HG03342 (cell line): Measurements from ENCODE around the gene CFLAR.
"Not testable (repeated sequence)": the region's sequence is repeated elsewhere in the genome, so short reads cannot be mapped to it uniquely, and the experiment has no call there.

ENCODE experiments used
- ATAC-seq: cut with Tn5 transposase; IDR thresholded peaks from one replicate; pipeline ENCODE4 v1.9.1; 2021; ENCODE audit warnings: mild to moderate bottlenecking, moderate library complexity; ENCODE audit not compliant: unreplicated experiment

Gene CFLAR

DNA sequence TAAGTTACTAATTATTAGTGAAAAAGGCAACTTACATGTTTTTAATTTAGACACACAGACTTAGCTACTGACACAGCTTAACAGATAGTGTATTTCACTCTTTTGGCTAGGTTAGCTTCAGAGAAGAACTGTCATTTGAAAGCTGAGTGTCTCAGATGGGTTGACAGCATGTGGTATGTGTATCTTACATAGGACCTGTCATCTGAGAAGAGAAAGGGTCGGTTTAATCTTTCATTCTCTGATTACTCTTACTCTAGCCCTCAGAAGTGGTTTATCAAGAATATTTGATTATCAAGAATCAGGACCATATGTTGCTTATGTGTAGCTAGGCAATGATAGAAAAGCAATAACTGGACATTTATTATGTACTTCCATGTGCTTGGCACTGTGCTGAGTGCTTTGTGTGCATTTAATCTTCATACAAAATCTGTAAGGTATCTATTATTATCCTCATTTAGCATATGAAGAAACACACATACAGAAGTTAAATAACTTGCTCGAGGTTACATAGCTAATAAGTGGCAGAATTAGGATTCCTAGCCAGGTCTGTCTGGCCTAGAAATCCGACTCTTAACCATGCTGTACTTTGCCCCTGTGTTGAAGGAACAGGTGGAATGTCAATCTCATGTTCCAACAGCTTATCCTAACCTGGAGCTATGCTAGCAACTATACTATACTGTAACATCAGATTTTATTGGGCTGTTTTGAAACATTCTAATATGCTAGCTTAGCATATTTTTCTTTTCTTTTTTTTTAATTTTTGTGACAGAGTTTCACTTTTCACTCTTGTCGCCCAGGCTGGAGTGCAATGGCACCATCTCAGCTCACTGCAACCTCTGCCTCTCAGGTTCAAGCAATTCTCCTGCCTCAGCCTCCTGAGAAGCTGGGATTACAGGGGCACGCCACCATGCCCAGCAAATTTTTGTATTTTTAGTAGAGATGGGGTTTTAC lies 28.4 kb downstream of the CFLAR start:
- no peak for ATAC-seq

DNA sequence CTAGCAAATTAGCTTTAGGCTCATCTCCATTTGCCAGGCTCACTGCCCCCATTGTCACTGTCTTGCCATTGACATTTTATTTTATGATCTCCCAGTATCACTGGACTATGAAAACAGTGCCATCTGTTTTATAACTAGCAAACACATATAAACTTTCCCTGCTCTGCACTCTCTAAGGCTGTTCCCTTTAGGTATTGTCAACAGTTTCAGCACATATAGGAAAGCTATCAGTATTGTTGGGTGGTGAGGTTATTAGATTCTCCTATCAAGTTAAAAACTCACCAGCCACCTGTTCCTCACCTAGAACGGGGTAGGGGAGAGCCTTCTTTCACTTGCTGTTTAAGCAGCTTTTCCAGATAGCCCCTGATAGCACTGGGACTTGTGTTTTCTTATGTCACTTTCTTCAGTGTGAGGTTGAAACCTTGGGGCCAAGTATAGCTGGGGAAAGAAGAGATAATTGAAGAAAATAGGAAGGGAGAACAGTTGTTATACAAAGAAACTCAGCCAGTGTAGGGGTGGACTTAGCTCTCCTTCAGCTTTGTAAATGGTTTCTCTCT lies 32.5 kb downstream of the CFLAR start:
- no peak for ATAC-seq

DNA sequence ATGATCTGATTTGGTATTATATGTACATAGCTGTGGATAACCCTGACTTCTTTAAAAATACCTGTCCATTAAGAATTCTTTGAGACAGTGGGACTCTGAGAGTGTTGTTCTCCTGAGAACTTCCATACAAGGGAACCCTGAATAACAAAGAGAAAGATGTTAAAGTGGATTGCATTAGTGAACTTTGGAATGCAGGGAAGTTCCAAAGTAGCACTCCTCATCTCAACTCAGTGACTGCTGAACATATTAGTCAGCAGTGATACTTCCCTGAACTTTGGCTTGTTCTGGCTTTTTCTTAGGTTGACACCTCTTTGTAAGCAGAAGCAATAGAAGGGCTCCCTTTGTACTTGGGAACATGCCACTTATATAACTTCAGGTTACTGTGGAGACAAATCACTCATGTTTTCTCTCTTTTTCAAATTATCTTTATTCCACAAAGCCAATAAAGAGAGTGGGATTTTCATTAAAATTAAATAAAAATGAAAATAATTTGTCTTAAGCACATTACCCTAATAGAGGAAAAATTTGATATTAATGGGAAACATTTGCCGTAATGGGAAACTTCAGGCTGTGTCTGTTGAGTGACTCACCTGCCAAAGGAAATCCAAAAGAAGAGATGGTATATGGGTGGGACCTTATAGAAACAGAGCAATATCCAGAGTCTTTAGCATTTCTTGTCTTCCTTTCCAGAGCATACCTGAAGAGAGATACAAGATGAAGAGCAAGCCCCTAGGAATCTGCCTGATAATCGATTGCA lies 33.3 kb downstream of the CFLAR start:
- ATAC-seq = no peak

DNA sequence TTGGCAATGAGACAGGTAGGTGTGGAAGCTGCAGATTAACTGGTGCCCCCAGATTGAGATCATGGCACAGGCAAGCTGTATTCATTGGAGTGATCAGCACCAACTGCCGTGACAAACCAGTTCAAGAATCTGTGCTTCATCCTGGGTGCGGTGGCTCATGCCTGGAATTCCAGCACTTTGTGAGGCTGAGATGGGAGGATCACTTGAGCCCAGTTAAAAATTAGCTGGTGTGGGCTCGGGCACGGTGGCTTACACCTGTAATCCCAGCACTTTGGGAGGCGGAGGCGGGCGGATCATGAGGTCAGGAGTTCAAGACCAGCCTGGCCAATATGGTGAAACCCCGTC lies 33.8 kb downstream of the CFLAR start:
- not testable (repeated sequence) for ATAC-seq

DNA sequence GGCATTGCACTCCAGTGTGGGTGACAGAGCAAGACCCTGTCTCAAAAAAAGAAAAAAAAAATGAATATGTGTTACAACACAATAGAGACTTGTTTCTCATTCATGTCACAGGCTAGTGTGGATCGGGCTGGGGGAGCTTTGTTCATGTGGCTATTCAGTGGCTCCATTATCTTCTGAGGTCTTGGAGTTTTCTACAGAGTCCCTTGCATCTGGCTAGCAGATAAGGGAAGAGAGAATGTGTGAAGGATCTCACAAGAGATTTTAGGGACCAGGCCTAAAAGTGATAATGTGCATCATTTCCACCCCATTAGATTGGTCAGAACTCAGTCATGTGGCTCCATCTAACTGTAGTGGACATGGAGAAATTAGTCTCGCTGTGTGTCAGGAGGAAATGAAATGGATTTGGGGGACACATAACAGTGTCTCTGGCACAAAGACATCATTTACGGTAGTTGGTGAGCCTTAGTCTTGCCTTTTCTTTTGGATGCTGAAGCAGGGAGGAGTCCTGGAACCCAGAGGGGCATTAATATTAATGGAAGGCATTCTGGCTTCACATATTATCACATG lies 34.6 kb downstream of the CFLAR start:
- ATAC-seq = no peak

DNA sequence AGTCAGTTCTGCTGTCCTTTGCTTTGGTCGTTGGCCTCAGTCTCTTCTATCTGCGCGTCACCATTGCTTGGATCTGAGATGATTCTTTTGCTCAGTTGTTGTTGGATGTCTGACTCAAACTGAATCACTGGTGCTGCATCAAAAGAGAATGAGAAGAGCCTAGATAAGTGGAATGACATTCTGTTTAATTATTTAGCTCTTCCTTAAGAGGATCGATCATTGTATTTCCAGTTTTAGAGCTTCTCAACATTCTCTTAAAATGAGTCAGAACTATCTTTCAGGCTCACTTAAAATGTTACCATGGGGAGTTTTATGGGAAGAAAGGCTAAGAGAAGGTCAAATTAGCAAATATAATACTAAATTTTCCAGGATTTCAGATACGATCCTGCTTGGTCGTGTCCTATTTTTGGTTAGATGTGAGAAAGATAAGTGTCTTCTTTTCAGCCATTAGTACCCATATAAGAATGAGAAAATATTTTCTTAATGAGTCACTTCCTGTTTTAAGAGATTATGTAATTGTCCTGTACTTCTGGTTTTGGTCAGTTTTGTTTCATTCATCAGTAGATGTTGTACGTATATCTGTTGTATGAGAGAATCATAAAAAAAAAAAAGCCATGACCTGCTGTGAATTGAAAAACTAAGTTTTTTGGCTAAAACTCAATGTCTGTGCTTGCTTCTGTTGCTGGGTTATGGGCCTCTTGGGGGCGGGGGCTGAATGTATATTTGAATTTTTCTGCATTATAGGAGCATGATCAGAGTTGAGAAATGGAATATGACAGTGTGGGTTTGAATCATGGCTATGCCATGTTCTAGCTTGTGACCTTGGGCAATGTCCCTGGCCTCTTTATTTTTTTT lies 35.4 kb downstream of the CFLAR start:
- peak; percentile 85 for ATAC-seq

DNA sequence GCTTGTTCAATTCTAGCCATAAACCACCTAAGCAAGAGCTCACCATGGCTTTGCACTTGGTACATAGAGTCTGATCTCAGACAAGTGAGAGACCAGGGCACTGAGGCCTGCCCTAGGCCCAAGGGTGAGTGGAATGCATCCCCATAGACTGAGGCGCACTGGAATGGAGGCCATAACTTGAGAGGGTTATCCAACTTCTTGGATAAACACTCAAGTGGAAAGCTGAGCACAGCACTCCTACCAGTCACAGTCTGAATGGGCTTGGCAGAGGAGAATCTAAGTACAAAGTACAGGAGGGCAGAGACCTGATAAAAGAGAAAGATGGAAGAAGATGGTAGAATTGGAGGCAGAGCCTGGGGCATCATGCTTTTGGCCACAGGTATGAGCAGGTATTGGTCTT lies 36.6 kb downstream of the CFLAR start:
- ATAC-seq = no peak

DNA sequence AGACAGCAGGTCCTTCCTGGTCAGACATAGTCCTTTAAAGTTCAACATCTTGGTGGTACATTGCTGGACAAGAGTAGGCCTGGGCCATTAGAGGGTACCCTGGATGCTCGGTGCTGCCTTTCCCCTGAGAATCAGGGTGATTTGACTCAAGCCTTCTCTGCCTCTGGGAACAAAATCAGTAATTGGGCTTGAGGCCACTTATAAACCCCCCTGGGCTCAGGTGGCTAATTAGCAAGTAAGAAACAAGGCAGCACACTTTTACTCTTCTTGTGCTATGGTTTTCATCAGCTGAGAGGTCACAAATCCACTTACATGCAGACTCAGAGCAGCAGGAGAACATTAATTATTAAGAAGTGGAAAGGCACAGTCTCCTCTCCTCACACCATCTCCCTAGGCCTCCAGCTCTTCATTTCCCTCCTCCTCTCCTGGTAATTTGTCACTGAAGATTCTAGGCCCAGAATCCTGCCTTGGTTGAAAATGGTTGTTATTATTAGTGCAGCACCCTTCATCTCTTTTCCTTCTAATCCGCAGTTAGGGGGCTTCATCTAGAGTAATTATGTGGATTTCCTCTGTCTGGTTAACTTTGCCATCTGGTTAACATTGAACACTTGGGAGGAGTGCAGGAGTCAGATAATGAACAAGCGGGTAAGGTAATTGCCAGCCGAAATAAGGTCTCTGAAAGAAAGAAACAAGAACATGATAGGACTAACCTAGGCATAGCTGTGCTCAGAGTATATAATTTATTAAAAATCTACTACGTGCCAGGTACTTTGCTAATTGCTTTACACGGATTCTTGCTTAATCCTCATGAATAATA lies 37.2 kb downstream of the CFLAR start:
- ATAC-seq = no peak

DNA sequence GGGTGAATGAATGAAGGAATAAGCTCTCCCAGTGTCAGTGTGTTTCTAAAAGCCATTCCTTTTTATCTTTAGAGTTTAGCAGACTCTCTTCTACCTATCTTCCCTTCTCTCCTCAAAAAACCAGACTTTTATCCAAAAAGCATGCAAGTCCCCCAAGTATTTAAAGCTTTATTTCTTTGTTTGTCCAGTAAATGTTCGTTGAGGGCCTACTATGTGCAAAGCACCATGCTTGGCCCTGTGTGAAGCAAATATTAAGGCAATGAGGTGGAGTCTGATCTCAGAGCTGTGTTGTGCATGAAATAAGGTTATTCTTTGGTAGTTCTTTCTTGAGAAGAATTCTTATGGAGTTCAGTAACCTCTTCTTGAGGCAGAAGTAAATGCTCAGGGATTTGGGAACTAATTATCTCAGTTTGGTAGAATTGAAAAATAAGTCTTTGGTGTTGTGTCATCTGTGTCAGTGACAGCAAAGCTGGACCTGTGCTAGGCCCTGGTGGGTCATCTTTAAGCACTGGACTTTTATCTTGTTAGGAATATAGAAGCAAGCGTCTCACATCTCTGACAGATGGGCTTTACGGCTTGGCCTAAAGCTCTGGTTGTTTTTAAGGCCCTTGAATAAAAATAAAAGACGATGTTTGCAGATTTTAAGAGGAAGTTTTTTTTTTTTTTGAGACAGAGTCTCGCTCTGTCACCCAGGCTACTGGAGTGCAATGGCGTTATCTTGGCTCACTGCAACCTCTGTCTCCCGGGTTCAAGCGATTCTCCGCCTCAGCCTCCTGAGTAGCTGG lies 38.8 kb downstream of the CFLAR start:
- ATAC-seq = no peak

DNA sequence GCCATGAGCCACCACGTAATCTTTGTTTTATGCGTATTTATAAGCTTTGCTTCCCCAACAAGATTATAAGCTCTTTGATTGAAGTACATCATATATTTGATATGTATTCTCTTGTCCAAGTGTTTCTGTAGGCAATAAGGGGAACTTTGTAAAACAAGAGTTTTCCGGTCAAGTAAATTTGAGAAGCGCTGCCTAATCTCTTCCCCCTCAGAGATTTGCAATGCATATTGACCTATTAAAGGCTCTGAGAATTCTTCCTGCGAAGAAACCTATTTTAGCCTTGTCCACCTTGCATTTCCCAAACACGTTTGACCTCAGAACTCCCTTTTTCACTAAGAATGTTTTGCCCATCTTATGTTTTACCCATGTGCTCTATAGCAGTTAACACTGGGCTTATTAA lies 40.1 kb downstream of the CFLAR start:
- ATAC-seq = no peak

DNA sequence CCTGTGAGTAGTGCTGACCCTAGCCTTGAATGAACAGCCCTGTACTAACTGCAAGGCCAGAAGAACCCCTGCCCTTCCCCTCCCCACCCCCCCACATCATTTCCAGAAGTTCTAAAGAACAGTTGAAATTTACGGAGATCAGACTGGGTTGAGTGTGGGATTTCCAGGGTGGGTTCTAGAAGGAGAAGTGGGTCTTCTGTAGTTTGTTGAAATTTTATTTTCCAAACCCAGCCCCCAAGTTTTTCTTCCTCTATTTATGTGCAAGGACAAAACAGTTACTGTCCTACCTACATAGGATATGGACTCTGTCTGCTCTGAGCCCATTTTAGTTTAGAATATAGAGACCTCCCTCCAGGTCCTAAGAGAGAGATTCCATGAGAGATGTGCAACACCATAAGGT lies 40.7 kb downstream of the CFLAR start:
- ATAC-seq = no peak

DNA sequence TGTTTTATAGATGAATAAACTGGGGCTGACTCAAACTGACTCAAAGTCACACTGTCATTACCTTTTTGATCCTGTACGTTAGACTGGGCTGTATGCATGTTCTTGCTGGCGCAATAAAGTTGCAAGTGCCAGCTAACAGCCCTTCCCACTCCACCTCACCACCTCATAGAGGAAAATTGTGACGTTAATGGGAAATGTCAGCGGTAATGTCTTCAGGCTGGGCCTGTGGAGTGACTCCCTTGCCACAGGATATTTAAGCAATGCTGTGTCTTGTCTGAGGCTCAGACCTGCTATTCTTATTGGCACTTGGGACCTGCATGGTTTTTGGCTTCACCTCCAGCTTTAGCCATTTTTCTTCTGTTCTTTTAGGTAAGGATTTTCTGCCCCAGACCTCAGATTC lies 41.7 kb downstream of the CFLAR start:
- ATAC-seq = peak; percentile 23

DNA sequence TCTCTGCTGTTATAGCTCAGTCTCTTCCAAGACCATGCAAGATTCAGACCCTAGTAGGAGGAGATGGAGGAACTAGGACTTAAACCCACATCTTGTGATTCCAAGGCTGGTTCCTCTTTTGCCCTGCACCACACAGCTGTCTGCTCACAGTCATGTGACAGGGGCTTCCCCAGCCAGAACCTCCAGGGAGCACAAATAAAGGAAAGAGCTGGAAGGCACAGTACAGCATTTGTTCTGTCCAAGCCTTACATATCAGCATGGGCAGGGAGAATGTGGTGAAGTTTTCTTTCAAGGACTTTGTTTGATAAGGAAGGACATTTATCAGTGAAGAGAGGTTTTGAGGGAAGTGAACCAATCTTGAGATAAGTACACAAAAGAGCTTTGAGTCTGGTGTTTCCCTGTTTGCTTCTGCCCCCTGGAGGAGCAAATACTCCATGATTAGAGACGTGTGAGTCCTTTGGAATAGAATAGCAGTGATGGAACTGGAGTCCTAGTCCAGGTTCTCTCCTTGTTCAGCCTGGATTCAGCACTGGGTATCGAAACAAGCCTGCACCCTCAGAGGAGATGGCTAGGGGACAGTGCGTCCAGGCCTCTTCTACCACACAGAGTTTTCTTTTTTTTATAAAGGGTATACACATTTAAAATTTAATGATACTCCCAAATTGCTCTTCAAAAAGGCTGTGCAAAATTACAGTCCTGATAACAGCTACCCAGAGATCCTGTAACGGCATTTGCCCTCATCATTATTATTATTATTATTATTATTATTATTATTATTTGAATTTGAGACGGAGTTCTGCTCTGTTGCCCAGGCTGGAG lies 42.4 kb downstream of the CFLAR start:
- peak; percentile 97 for ATAC-seq

DNA sequence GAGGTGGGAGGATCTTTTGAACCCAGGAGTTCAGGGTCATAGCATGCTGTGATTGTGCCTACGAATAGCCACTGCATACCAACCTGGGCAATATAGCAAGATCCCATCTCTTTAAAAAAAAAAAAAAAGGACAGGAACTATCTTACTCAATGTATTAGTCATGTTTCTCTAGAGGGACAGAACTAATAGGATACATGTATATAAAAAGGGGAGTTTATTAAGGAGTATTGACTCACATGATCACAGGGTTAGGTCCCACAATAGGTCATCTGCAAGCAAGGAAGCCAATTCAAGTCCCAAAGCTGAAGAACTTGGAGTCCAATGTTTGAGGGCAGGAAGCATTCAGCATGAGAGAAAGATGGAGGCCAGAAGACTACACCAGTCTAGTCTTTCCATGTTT lies 48.2 kb downstream of the CFLAR start:
- no peak for ATAC-seq

DNA sequence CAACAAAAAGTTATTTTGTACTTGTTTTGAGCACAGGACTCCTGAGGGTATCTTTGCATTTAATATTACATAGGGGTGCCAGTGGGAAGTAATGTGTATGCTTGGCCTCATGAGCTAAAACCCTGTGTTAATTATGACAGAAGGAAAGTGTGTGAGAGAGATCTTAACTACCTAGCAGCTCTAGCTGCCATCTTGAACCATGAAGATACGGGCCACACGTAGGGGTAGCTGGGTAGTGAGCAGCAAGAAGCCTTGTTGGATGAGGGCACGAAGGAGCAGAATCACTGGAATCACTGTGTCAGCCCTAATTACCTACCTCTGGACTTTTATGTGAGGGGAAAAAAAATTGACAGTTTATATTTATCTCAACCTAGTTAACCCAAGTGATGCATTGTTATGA lies 51.6 kb downstream of the CFLAR start:
- ATAC-seq = no peak

DNA sequence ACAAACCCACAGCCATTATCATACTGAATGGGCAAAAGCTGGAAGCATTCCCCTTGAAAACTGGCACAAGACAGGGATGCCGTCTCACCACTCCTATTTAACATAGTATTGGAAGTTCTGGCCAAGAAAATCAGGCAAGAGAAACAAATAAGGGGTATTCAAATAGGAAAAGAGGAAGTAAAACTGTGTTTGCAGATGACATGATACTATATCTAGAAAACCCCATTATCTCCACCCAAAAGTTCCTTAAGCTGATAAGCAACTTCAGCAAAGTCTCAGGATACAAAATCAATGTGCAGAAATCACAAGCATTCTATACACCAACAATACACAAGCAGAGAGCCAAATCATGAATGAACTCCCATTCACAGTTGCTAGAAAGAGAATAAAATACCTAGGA lies 52.5 kb downstream of the CFLAR start:
- ATAC-seq = not testable (repeated sequence)

DNA sequence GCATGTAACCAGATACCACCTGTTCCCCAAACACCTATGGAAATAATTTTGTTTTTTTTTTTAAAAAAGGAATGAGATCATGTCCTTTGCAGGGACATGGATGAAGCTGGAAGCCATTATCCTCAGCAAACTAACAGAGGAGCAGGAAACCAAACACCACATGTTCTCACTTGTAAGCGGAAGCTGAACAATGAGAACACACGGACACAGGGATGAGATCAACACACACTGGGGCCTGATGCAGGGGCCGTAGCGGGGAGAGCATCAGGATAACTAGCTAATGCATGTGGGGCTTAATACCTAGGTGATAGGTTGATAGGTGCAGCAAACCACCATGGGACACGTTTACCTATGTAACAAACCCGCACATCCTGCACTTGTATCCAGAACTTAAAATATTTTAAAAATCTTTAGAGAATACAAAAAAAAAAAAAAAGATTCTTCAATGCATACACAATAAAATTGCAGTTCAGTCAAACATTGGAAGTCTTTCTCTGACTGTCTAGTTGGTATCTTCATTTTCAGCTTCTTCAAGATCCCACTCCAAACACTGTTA lies 55.4 kb downstream of the CFLAR start:
- ATAC-seq = no peak

DNA sequence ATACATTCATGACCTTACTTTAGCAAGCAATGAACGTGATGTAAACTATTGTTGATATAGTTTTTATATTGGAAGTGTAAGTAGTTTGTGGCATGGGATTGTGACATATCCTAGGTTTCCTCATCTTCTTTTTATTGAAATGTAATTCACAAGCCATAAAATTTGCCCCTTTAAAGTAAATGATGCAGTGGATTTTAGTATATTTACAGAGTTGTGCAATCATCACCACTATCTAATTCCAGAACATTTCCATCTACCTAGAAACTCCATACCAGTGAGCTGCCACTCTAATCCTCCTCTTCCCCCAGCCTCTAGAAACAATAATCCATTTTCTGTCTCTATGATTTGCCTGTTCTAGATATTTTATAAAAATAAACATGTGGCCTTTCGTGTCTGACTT lies 56.3 kb downstream of the CFLAR start:
- no peak for ATAC-seq
